IPS-NIHi7 (cell line): ENCODE data around the gene MYOM1.

ENCODE experiments used
- DNase-seq: peaks from one replicate; pipeline ENCODE4 v3.0.0; 2012; ENCODE audit warnings: mixed read lengths; ENCODE audit errors: extremely low spot score

MYOM1 gene

DNA sequence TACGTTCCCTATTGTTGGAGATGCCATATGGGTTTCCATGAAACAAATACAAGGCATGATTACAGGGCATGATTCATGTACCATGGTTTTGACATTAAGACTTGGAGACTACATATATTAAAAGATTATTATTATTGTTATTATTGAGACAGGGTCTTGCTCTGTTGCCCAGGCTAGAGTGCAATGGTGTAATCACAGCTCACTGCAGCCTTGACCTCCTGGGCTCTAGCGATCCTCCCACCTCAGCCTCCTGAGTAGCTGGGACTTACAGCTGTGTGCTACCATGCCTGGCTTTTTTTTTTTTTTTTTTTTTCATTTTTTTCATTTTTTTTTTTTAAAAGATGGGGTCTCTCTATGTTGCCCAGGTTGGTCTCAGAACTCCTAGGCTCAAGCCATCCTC is 69.1 kb downstream of the MYOM1 start:
- DNase-seq, result no peak

DNA sequence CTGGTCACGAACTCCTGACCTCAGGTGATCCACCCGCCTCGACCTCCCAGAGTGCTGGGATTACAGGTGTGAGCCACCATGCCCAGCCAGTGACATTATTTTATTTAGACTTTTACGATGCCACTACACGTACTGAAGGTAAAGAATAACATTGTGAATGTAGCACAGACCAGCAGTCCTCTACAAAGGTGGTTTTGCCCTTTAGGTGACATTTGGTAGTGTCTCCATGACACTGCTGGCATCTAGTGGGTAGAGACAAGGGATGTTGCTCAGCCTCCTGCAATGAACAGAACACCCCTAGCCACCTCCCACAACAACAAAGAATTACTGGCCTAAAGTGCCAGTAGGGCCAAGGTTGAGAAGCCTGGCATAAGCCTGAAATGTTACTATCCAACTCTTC is 69.5 kb downstream of the MYOM1 start:
- DNase-seq, result no peak

DNA sequence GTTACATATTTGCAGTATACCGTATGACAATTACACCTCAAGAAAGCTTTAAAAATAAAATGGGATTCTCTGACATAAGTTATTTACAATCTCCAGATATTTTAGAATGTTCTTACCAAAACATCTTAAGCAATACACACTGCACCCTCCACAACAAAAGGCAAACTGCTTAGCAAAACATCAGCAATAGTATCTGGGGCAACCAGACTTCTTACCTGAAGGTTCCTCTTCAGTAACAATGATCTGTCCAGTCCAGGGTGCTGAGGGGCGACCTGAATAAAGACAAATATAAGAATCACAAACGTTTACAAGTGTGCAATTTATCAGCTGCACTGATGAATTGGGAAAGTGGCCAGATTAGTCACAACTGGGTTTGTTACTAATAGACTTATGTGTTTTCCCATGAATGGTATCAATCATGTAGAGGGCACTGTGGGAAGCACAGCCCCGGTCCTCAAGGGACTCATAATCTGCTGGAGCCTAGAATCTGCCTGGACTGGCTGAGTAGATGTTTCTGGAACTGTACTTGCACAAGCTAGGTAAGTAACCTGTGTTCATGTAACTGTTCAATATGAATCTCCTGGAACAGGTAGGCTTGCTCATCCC is 70.7 kb downstream of the MYOM1 start:
- no peak for DNase-seq

DNA sequence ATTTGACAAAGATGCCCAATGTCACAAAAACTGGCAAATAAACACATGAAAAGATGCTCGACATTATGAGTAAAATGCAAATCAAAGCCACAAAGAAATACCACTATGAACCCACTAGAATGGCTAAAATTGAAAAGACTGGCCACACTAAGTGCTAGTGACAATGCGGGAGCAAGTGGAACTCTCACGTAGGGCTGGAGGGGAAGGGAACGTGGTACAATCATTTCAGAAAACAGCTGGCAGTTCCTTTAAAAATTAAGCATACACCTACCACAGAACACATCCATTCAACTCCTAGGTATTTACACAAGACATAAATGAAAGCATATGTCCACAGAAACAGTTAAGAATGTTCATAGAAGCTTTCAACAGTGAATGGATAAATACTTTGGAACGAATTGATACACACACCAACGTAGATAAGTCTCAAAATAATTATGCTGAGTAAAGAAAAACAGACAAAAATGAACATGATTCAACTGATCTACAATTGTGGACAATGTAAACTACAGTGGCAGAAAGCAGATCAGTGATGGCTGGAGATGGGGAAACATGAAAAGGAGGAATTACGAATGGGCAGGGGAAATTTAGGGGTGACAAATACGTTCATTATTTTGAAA is 71.7 kb downstream of the MYOM1 start:
- no peak for DNase-seq

DNA sequence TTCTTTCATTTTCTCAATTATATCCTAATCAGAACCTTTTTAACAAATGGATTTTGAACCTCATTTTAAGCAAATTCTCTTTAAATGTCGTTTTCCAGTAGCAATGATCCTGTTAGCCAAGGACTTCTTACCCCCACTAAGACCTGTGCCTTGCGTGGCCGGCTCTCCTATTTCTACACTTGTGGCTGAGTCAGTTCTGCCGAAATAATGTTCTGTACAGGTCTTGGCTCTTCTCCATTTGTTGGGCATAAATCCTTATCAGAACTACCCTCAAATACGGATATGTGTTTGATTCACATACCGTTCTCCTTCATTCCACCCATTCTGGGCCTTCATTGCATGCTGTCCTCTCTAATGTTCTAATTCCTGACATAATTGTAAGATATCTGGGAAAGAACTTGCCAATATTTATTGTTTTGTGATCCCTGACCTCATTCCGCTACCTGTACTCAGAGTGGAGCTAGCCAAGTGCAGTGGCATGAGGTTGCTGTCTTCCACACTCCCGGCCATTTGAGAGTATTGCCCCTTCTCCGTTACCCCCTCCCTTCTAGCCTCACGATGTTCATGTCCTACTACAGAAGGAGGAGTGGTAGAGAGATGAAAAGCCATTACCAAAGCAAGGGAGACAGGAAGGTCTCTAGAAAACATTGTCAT is 78.7 kb downstream of the MYOM1 start:
- no peak for DNase-seq

DNA sequence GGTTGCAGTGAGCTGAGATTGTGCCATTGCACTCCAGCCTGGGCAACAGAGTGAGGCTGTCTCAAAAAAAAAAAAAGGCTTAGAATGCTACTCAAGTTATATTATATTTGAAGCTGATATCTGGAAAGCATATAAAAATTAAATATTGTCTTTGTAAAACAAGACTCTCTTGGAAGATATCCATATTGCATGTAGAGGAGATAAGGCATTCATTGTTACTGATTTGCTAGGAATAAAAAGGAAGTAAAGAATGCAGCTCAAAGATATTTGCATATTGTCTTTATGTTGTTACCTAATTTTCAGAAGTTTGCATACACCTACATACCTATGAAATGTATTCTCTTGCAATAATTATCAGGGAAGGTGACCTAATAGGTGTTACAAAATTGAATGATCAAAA is 79.4 kb downstream of the MYOM1 start:
- DNase-seq, result no peak

DNA sequence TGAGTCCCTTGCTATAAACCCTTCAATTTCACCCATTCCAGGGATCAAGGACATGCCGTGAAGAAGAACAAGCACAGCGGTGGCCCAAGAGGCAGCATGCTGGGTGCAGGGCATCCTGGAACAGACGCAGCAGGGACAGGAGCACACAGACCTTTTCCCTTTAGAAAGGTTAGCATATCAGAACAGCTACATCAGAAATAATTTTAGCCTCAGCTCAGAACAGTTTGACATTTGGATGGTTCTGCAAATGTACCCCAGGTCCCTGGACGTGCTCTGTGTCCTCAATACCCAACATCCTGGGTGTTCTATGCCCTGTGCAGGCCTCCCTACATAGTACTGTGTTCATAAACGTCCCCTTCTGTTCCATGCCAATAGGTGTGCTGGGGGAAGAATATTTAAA is 80.4 kb downstream of the MYOM1 start:
- DNase-seq, result no peak

DNA sequence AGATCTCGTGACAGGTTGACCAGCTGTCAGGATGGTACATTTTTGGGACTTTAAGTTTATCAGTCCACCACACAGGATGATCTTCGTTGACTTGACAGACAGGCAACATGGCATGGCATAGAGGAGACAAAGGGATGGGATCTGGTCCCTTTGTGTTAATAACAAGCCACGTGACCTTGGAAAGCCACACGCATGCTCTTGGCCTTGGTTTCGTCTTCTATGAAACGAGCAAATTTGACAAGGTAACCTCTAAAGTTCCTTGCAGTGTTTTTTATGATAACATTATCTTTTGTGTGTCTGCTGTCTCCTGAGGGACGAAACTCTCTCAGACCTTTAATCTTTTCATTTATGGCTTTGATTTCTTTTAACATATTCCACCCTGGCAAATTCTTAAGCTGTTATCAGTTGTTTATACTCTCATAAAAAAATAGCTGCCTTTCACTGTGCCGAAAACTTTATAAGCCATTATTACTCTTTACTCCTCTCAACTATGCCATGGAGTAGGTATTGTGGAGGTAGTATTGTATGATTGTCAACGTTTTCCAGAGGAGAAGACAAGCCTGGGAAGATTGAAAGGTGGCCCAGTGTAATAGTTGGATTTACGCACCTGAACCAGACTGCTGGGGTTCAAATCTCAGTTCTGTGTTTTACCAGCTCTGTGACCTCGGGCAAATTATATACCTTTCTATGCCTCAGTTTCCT is 81.3 kb downstream of the MYOM1 start:
- DNase-seq, result no peak

DNA sequence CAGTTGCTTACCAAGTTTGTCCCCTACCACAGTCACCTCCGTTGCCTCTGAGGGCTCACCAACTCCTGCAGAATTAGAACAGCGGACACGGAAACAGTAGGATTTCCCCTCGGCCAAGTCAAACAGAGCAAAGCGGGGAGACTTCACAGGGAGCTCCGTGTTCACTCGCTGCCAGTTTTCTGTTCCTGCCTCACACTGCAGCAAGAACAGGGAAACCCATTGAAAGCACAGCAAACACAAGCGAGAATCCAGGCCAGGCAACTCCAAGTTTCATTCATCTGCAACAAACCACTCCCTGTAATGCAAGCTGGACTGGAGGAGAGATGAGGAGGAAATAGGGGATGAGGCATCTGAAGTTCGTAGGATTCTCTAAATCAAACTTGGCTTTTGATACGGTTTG is 84.2 kb downstream of the MYOM1 start:
- DNase-seq, result no peak

DNA sequence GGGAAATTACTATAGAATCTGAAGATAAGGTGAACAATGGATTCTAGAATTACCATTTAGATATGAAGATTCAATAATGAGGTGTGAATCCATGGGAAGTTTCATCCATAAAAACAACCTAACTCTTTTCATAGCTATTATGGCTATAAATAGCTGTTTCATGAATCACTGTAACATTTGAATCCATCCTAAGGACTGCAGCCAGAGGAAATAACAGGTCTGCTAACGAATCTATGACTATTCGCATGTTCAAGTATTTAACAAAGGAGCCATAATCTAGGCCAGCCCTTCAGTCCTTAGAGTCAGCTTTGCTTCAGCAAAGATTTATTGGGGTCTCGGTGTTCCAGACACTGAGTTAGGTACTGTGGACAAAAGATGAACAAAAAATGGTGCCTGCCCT is 87.1 kb downstream of the MYOM1 start:
- no peak for DNase-seq

DNA sequence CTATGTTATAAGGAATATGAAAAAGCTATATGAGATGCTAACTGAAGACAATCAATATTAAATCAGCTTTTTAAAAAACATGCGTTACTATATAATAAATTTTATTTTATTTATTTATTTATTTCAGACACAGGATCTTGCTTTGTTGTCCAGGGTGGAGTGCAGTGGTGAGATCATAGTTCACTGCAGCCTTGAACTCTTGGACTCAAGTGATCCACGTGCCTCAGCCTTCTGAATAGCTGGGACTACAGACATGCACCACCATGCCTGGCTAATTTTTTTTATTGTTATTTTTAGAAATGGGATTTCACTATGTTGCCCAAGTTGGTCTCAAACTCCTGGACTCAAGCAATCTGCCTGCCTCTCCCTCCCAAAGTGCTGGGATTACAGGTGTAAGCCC is 89.4 kb downstream of the MYOM1 start:
- no peak for DNase-seq

DNA sequence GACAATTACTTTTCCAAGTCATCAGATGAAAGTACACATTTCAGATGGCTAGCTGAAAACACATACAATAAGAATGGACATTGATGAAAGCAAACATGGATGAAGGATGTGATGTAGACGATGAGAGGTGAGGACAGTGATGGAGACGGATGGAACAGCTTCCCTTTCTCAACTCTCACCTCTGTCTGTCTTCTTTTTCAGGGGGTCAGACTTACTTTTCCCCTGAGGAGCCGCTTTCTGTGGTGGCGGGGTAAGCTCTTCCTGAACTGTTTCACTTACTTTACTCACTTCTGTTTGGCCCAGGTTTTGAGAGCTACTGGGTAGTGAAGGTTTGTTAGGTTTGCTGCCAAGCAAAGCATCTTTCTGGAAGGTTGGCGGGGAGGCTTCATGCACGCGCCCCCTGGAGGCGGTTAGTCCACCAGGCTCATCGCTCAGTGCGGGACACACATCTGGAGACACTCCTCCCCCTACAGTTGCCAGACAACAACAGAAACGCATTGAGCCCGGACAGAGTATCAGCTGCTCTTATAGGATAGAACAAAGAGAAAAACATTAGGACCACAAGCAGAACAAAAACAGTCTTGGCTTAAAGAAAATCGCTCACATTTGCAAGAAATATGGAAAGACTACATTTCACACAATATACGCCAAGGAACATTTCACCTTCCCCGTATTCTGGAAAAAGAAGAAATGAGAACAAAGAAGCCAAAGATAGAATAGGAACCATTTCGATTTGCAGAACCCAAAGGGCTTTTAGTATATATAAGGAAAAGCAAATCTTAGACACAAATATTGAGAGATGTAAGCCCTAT is 90.5 kb downstream of the MYOM1 start:
- DNase-seq, result peak; percentile 91

DNA sequence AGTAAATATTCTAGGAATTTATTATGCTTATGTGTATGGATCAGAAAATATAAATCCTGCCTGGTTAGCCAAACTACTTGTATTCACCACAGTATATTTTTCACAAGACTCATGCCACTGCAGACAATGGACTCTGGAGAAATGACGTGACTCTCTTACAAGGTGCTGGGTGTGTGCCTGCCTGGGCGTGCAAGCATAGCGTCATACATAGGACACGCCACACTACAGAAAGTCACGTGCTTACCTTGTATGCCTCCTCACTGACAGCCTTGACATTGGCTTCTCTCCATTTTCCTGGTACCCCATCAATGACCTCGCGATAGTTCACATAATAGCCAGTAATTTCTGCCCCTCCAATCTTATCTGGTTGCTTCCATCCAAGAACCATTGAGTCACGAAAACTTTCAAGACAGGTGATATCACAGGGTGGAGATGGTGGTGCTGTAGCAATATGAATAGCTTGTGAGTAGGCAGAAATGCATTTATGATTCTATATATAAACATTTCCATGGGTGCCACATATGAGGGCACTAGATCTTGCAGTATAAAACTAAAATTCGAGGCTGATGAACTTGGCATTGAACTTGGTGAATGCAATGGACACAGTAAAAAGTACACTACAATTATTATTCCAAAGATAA is 93.2 kb downstream of the MYOM1 start:
- DNase-seq, result no peak

DNA sequence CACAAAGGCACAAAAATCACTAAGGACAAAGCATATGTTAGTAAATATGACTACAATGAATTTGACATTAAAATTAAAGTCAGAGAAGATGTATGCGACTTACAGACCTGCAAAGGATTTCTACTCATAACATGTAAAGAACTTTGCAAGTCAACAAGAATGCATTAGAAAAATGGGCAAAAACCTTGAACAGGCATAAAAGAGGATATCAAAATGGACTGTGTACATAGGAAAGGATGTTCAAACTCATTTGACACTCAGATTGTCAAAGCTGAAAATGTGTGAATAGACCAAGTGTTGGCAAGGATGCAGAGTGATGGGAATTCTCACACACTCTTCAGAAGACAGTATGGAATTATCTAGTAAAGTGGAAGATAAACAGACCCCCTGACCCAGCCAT is 94.9 kb downstream of the MYOM1 start:
- DNase-seq, result no peak

DNA sequence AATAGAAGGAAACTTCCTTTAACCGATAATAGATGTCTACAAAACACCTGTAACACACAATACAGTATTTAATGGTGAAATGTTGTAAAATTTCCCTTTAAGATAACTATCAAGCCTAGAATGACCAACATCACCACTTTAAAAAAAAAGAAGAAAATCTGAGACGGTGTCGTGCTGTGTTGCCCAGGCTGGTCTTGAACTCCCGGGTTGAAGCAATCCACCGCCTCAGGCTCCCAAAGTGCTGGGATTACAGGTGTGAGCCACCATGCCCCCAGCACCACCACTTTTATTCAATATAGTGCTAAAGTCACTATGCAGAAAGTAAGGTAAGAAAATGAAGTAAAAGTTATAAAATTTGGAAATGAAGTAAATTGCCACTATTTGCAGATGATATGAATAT is 96.9 kb downstream of the MYOM1 start:
- no peak for DNase-seq

DNA sequence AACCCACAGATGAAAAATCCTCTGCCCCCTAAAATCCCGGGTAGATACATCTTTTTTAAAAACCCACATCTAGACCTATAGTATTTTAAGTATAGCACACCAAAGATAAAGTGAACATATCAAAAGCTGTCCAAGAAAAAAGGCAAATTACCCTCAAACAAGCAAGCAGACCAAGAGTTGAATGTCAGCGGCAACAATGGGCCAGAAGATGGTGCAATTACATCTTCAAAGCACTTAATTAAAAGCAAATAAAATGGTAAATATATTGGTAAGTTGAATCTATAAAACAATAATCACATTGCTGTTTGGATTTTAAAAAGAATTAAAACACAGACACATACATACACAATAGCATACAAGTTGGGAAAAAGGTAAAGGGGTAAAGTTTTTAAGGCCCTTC is 98.5 kb downstream of the MYOM1 start:
- DNase-seq, result no peak

DNA sequence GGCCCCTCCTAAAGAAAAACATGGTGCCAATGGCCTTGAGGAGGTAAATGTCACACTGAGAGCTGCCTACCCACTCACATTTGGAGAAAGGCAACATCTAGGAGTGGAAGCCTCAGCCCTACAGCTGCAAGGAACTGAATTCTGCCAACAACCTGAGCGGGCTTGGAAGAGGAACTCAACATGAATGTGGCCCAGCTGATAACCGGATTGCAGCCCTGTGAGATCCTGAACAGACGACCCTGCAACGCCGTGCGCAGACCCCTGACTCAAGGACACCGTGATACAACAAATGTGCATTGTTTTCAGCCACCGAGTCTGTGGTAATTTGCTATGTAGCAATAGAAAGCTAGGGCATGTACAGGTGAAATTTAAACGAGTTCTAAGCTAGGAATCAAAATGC is 99.4 kb downstream of the MYOM1 start:
- DNase-seq, result no peak

DNA sequence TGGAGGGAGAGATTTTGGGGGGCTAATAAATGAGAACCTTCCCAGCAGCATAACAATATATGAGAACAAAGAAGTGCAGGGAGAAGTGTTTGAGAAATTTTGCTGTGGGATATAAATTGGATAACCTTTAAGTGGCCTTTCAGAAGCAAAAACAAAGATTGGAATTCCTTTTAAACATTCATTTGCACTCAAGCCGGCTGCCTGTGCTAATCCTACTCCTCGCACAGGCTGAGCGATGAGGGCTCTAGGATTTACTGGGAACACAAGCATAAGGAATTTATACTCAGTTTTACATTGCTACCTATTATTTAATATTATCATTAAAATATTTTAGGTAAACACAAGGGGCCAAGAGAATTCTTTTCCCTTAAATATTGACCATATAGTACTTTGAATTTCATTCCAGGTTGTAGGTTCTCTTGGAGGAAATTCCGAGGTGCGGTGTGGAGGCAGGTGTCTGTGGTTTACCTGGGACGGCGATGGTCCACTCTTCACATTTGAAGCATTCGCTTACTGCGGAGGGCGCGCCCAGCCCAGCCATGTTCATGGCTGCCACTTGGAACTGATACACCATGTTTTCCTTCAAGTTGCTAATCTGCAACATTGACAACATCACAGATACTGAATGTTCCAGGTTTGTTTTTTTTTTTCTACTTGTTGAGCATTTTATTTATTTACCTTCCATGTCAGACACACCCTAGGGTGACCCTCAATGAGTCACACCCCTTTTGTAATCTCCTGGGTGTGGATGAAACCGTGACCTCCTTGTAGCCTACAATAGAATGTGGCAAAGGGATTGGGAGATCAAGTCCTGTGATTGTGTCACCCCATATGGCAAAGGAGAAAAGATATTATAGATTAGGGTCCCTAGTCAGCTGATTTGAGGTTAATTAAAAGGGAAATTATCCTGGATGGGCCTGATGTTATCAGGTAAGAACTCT is 100.1 kb downstream of the MYOM1 start:
- DNase-seq, result no peak

DNA sequence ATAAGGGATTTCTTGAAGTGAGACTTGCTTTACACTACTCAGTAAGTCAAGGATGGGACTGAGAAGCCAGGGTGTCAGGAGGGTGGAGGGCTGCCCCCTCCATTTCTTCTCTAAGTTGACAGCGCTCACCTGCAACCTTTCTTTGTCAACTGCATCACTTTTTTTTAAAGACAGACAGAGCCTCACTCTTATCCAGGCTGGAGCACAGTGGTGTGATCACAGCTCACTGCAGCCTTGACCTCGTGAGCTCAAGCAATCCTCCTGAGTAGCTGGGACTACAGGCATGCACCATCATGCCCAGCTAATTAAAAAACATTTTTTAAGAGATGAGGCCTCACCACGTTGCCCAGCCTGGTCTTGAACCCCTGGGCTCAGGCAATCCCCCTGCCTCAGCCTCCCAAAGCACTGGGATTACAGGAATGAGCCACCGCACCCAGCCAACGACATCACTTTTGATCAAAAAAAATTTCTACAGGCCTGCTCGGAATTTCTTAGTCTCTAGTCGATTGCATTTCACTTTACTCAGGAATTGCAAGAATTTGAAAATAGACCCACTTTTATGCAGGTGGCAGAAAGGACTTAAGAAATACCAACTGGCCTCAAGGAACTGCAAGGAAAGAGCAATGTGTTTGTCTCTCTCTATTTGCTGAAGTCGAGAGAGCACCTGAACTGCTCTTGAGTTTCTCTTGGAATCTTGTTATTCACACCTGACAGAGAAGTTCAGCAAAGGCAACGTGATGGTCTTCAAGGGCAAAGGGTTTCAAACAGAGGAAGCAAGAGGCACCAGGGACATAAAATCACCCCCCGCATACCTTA is 101.4 kb downstream of the MYOM1 start:
- no peak for DNase-seq
